Measurements from ENCODE around the gene TENM3. TPM values are rescaled to one million over a fixed set of nuclear protein-coding genes. Genes with fewer than 3 reads are reported as not detected.
"Not testable (repeated sequence)": the region's sequence is repeated elsewhere in the genome, so short reads cannot be mapped to it uniquely, and the experiment has no call there.

Gene TENM3
- total RNA-seq, 1 experiment from 2014 or later, result 71.0 TPM

DNA sequence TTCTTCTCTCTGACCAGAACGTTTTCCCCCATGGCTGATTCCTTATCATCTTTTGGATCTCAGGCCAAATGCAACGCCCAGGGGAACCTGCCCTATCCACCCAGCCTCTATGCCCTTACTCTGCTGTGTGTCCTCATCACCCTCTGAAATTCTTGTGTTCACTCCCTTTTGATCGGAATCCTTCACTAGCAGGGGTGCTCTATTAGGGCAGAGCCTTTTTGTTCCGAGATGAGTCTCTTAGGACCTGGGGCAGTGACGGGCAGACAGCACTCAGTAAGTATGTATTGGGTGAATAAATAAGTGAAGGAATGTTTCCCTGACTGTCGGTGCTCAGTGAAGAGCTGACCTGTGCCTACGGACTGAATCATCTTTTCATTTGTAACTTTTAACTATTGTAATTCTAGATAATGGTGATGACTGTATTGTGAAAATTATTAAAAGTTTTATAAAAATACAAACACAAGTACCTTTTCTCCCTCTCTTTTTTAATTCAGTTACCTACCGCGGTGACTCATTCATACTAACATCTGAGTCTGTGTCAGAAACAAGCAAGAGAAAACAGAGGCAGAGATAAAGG, 4.8 kb upstream of the TENM3 start:
- ChIA-PET POLR2A (no interaction called here), CTCF (interaction anchor here (0.7 kb wide), 1 partner anchor 26 kb away, joined by 3 read pairs; no protein-coding TSS in a partner anchor)
- no peak for DNase-seq (ENCODE audit: low spot score)
- H3K4me1 Mint-ChIP-seq, result peaks cover 38% of the 10 kb centered on the region
- peak overlapping the region; percentile 88 for H3K27ac Mint-ChIP-seq
- peaks cover 12% of the 10 kb centered on the region for H3K36me3 Mint-ChIP-seq
- H3K9me3 Mint-ChIP-seq, result peaks cover 13% of the 10 kb centered on the region
- no peaks in the 10 kb centered on the region for H3K27me3 Mint-ChIP-seq (ENCODE audit: low read depth)
- ATAC-seq, result peak; percentile 82
- TF ChIP-seq TEAD4 (CRISPR knock-in tag; IDR thresholded peaks at IDR 0.05) (no peak), CBFB (CRISPR knock-in tag; IDR thresholded peaks at IDR 0.05; ENCODE audit: low read depth) (no peak), CREM (CRISPR knock-in tag; IDR thresholded peaks at IDR 0.05) (no peak), ETV6 (CRISPR knock-in tag; IDR thresholded peaks at IDR 0.05) (no peak), FOXJ3 (CRISPR knock-in tag; IDR thresholded peaks at IDR 0.05; ENCODE audit: borderline replicate concordance) (no peak), TP53 (CRISPR knock-in tag; IDR thresholded peaks at IDR 0.05) (no peak)
- no peak overlapping the region for H3K4me3 Mint-ChIP-seq

- H3K27ac Mint-ChIP-seq, result peak overlapping the region; percentile 71; the same call in 1 of the 2 replicates
- DNase-seq (ENCODE audit: low spot score) (no peak), ATAC-seq (peak; percentile 25)
- POLR2A ChIA-PET, result interaction anchor here (0.6 kb wide), 1 partner anchor 711 kb away, joined by 3 read pairs; no protein-coding TSS in a partner anchor
- H3K4me3 Mint-ChIP-seq, result no peak overlapping the region
- peaks cover 13% of the 10 kb centered on the region for H3K9me3 Mint-ChIP-seq
- CTCF ChIA-PET, result no interaction called here
- H3K36me3 Mint-ChIP-seq, result peaks cover 12% of the 10 kb centered on the region
- no peaks in the 10 kb centered on the region for H3K27me3 Mint-ChIP-seq (ENCODE audit: low read depth)
- TF ChIP-seq, protein P1, sequence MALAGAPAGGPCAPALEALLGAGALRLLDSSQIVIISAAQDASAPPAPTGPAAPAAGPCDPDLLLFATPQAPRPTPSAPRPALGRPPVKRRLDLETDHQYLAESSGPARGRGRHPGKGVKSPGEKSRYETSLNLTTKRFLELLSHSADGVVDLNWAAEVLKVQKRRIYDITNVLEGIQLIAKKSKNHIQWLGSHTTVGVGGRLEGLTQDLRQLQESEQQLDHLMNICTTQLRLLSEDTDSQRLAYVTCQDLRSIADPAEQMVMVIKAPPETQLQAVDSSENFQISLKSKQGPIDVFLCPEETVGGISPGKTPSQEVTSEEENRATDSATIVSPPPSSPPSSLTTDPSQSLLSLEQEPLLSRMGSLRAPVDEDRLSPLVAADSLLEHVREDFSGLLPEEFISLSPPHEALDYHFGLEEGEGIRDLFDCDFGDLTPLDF (CRISPR knock-in tag; IDR thresholded peaks at IDR 0.05), result no peak
- no peak for TF ChIP-seq USF2 (CRISPR knock-in tag; IDR thresholded peaks at IDR 0.05)
- TF ChIP-seq MYBL2 (CRISPR knock-in tag; IDR thresholded peaks at IDR 0.05), result no peak
- peaks cover 45% of the 10 kb centered on the region for H3K4me1 Mint-ChIP-seq
Measured at GRCh38 chr4:182240161-182241130, 2.8 kb upstream of the TENM3 start.

DNA sequence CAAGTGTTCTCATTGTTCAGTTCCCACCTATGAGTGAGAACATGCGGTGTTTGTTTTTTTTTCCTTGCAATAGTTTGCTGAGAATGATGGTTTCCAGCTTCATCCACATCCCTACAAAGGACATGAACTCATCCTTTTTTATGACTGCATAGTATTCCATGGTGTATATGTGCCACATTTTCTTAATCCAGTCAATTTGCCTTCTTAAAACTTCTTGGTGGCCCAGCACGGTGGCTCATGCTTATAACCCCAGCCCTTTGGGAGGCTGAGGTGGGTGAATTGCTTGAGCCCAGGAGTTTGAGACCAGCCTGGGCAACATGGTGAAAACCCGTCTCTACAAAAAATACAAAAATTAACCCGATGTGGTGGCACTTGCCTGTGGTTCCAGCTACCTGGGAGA, 942 bp upstream of the TENM3 start:
- H3K4me3 Mint-ChIP-seq; H3K27me3 Mint-ChIP-seq (ENCODE audit: low read depth); DNase-seq (ENCODE audit: low spot score); H3K27ac Mint-ChIP-seq; H3K36me3 Mint-ChIP-seq; ATAC-seq; POLR2A ChIA-PET; CTCF ChIA-PET; H3K9me3 Mint-ChIP-seq: not testable (repeated sequence)
- H3K4me1 Mint-ChIP-seq, result peaks cover 61% of the 10 kb centered on the region

DNA sequence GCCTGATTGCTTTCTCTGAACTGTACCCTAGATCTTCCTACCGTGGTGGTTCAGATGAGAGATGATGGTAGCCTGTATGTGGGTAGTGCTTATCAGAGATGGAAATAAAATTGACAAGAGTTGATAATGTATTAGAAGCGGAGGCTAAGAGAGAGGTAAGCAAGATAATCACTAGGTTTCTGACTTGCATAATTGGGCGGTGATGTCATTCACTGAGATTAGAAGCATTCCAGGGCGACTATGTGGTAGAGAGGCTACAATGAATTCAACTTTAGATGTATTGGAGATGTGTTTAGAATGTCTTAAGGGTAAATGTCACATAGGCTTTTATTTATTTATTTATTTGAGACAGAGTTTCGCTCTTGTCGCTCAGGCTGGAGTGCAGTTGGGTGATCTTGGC, 415 bp upstream of the TENM3 start:
- peak overlapping the region; percentile 48 for H3K27ac Mint-ChIP-seq
- POLR2A ChIA-PET, result no interaction called here
- peaks cover 57% of the 10 kb centered on the region for H3K4me1 Mint-ChIP-seq
- no peak overlapping the region for H3K4me3 Mint-ChIP-seq
- ATAC-seq (no peak), DNase-seq (ENCODE audit: low spot score) (no peak)
- H3K36me3 Mint-ChIP-seq, result peaks cover 8% of the 10 kb centered on the region
- CTCF ChIA-PET, result no interaction called here
- peaks cover 8% of the 10 kb centered on the region for H3K9me3 Mint-ChIP-seq
- H3K27me3 Mint-ChIP-seq (ENCODE audit: low read depth), result no peaks in the 10 kb centered on the region
- TF ChIP-seq, protein P2, sequence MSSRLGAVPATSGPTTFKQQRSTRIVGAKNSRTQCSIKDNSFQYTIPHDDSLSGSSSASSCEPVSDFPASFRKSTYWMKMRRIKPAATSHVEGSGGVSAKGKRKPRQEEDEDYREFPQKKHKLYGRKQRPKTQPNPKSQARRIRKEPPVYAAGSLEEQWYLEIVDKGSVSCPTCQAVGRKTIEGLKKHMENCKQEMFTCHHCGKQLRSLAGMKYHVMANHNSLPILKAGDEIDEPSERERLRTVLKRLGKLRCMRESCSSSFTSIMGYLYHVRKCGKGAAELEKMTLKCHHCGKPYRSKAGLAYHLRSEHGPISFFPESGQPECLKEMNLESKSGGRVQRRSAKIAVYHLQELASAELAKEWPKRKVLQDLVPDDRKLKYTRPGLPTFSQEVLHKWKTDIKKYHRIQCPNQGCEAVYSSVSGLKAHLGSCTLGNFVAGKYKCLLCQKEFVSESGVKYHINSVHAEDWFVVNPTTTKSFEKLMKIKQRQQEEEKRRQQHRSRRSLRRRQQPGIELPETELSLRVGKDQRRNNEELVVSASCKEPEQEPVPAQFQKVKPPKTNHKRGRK (CRISPR knock-in tag; IDR thresholded peaks at IDR 0.05; ENCODE audit: borderline replicate concordance), result no peak
- no peak for TF ChIP-seq CBFB (CRISPR knock-in tag; IDR thresholded peaks at IDR 0.05; ENCODE audit: low read depth)
- TF ChIP-seq ELF4 (CRISPR knock-in tag; IDR thresholded peaks at IDR 0.05; ENCODE audit: low read depth), result no peak
- TF ChIP-seq GTF2I (CRISPR knock-in tag; conservative IDR thresholded peaks at IDR 0.05), result no peak
- TF ChIP-seq CREM (CRISPR knock-in tag; IDR thresholded peaks at IDR 0.05), result no peak
- no peak for TF ChIP-seq ZNF121 (CRISPR knock-in tag; IDR thresholded peaks at IDR 0.05)
- TF ChIP-seq ZNF423 (CRISPR knock-in tag; IDR thresholded peaks at IDR 0.05), result no peak
- no peak for TF ChIP-seq TEAD4 (CRISPR knock-in tag; IDR thresholded peaks at IDR 0.05)
- no peak for TF ChIP-seq RORB (CRISPR knock-in tag; IDR thresholded peaks at IDR 0.05)
- TF ChIP-seq ERG (CRISPR knock-in tag; IDR thresholded peaks at IDR 0.05), result no peak
- TF ChIP-seq ZBTB21 (CRISPR knock-in tag; IDR thresholded peaks at IDR 0.05; ENCODE audit: borderline replicate concordance), result no peak
- no peak for TF ChIP-seq EMX1 (CRISPR knock-in tag; IDR thresholded peaks at IDR 0.05)
- TF ChIP-seq ZNF396 (CRISPR knock-in tag; IDR thresholded peaks at IDR 0.05; ENCODE audit: borderline replicate concordance), result no peak
- TF ChIP-seq CREB1 (CRISPR knock-in tag; IDR thresholded peaks at IDR 0.05), result no peak
- no peak for TF ChIP-seq NR3C1 (CRISPR knock-in tag; conservative IDR thresholded peaks at IDR 0.05; ENCODE audit: low read depth)
- no peak for TF ChIP-seq CTCF (IDR thresholded peaks at IDR 0.05)
